Mesendoderm (in vitro differentiated cells): ENCODE measurements around the gene IKZF5.

Source experiments
- DNase-seq: peaks from one replicate; pipeline ENCODE4 v3.0.0; 2013
- H2AK5ac ChIP-seq: 2 replicates; pipeline ENCODE4 v1.6.1; 2013; ENCODE audit warnings: low read length, inconsistent platforms
- H2BK120ac ChIP-seq: 2 replicates; pipeline ENCODE4 v1.6.1; 2013; ENCODE audit warnings: low read depth, mild to moderate bottlenecking, low read length, moderate library complexity, mixed read lengths
- H2BK15ac ChIP-seq: replicated peaks from 2 replicates; pipeline ENCODE4 v1.6.1; 2013; ENCODE audit warnings: low read depth, mild to moderate bottlenecking, moderate library complexity
- H2BK5ac ChIP-seq: 2 replicates; pipeline ENCODE4 v1.6.1; 2013; ENCODE audit warnings: low read length, inconsistent platforms
- H3K18ac ChIP-seq: 2 replicates; pipeline ENCODE4 v1.6.1; 2013; ENCODE audit warnings: mild to moderate bottlenecking, low read length, mixed read lengths
- H3K23ac ChIP-seq: one replicate; pipeline ENCODE4 v1.6.1; 2013; ENCODE audit warnings: low read length
- H3K27ac ChIP-seq: 2 replicates; pipeline ENCODE4 v1.5.1; 2013; ENCODE audit warnings: low read depth, mild to moderate bottlenecking, inconsistent platforms, low read length, moderate library complexity
- H3K27me3 ChIP-seq: 2 replicates; pipeline ENCODE4 v1.6.1; 2013; ENCODE audit warnings: low read length, control low read depth, mild to moderate bottlenecking, inconsistent platforms; ENCODE audit not compliant: insufficient read depth, poor library complexity
- H3K36me3 ChIP-seq: 2 replicates; pipeline ENCODE4 v1.6.1; 2013; ENCODE audit warnings: low read length, inconsistent platforms; ENCODE audit not compliant: control insufficient read depth, insufficient read depth
- H3K4ac ChIP-seq: one replicate; pipeline ENCODE4 v1.6.1; 2013; ENCODE audit warnings: low read depth, mild to moderate bottlenecking, low read length, moderate library complexity
- H3K4me1 ChIP-seq: 2 replicates; pipeline ENCODE4 v1.6.1; 2013; ENCODE audit warnings: low read depth, low read length, inconsistent platforms; ENCODE audit not compliant: control insufficient read depth
- H3K4me2 ChIP-seq: 2 replicates; pipeline ENCODE4 v1.6.1; 2013; ENCODE audit warnings: low read length
- H3K4me3 ChIP-seq: 2 replicates; pipeline ENCODE4 v1.5.1; 2013; ENCODE audit warnings: mild to moderate bottlenecking, low read length
- H3K56ac ChIP-seq: one replicate; pipeline ENCODE4 v1.6.1; 2013; ENCODE audit warnings: low read length
- H3K79me1 ChIP-seq: 2 replicates; pipeline ENCODE4 v1.6.1; 2013; ENCODE audit warnings: low read length, inconsistent platforms
- H3K79me2 ChIP-seq: 2 replicates; pipeline ENCODE4 v1.6.1; 2013; ENCODE audit warnings: mild to moderate bottlenecking, low read length; ENCODE audit not compliant: control insufficient read depth, insufficient read depth
- H3K9ac ChIP-seq: 2 replicates; pipeline ENCODE4 v1.6.1; 2013; ENCODE audit warnings: low read length, inconsistent platforms
- H4K5ac ChIP-seq: one replicate; pipeline ENCODE4 v1.6.1; 2013; ENCODE audit warnings: low read length
- H4K8ac ChIP-seq: one replicate; pipeline ENCODE4 v1.6.1; 2013; ENCODE audit warnings: low read depth, mild to moderate bottlenecking, control low read depth, low read length, moderate library complexity
- WGBS: extraction: QIAGEN DNeasy Blood & Tissue Kit; methylation state at CpG from one replicate; pipeline ENCODE4 v1.1.7; 2013; ENCODE audit warnings: low lambda C conversion rate, missing lambda C conversion rate; ENCODE audit not compliant: insufficient coverage; ENCODE audit errors: extremely low coverage; 5-methylcytosine and 5-hydroxymethylcytosine counted together

Gene IKZF5

GRCh38 chr10:123042708-123043408 is 34.3 kb upstream of the IKZF5 start:
- no peaks in the 10 kb centered on the region for H3K36me3 ChIP-seq

GRCh38 chr10:123039632-123039930 is 31.0 kb upstream of the IKZF5 start:
- no peaks in the 10 kb centered on the region for H3K79me2 ChIP-seq
- H3K23ac ChIP-seq, result no peak overlapping the region
- peaks cover 2% of the 10 kb centered on the region for H3K4me1 ChIP-seq
- H3K27ac ChIP-seq, result no peak overlapping the region
- H4K8ac ChIP-seq, result no peak overlapping the region
- no peak overlapping the region for H2BK15ac ChIP-seq
- no peak overlapping the region for H2BK5ac ChIP-seq
- H3K4me3 ChIP-seq, result no peak overlapping the region
- H3K4me2 ChIP-seq, result no peak overlapping the region
- H4K5ac ChIP-seq, result no peak overlapping the region
- H3K4ac ChIP-seq, result no peak overlapping the region
- no peak overlapping the region for H2AK5ac ChIP-seq
- no peak overlapping the region for H2BK120ac ChIP-seq
- H3K9ac ChIP-seq, result no peak overlapping the region
- H3K56ac ChIP-seq, result no peak overlapping the region
- no peaks in the 10 kb centered on the region for H3K79me1 ChIP-seq
- DNase-seq, result no peak
- H3K36me3 ChIP-seq, result no peaks in the 10 kb centered on the region
- H3K27me3 ChIP-seq, result no peaks in the 10 kb centered on the region
- no peak overlapping the region for H3K18ac ChIP-seq

More at GRCh38 chr10:123042708-123043408, 34.3 kb upstream of the IKZF5 start:
- Histone ChIP-seq H3K9ac (no peak overlapping the region), H2AK5ac (no peak overlapping the region), H2BK15ac (no peak overlapping the region), H4K8ac (no peak overlapping the region), H3K4me2 (no peak overlapping the region), H3K27me3 (no peaks in the 10 kb centered on the region), H3K4ac (no peak overlapping the region), H3K18ac (no peak overlapping the region), H3K79me1 (no peaks in the 10 kb centered on the region), H3K79me2 (no peaks in the 10 kb centered on the region), H2BK5ac (no peak overlapping the region), H3K56ac (no peak overlapping the region), H3K27ac (no peak overlapping the region), H3K23ac (no peak overlapping the region), H3K4me3 (no peak overlapping the region), H4K5ac (no peak overlapping the region), H3K4me1 (peaks cover 2% of the 10 kb centered on the region), H2BK120ac (no peak overlapping the region)
- DNase-seq, result no peak
- WGBS, result no CpG with 5 or more reads among the region's 12 CpGs

GRCh38 chr10:123038782-123039631 is 30.4 kb upstream of the IKZF5 start:
- no peaks in the 10 kb centered on the region for H3K79me2 ChIP-seq
- DNase-seq, result no peak
- no peak overlapping the region for H3K56ac ChIP-seq
- H3K4me3 ChIP-seq, result no peak overlapping the region
- no peak overlapping the region for H3K9ac ChIP-seq
- peaks cover 2% of the 10 kb centered on the region for H3K4me1 ChIP-seq
- no peak overlapping the region for H3K4ac ChIP-seq
- H3K23ac ChIP-seq, result no peak overlapping the region
- no peak overlapping the region for H3K4me2 ChIP-seq
- no peak overlapping the region for H2AK5ac ChIP-seq
- no peak overlapping the region for H4K5ac ChIP-seq
- no peak overlapping the region for H2BK5ac ChIP-seq
- no peak overlapping the region for H3K18ac ChIP-seq
- H3K79me1 ChIP-seq, result no peaks in the 10 kb centered on the region
- no peak overlapping the region for H4K8ac ChIP-seq
- H3K36me3 ChIP-seq, result no peaks in the 10 kb centered on the region
- no CpG with 5 or more reads among the region's 18 CpGs for WGBS
- H2BK120ac ChIP-seq, result no peak overlapping the region
- H3K27ac ChIP-seq, result no peak overlapping the region
- H3K27me3 ChIP-seq, result no peaks in the 10 kb centered on the region
- H2BK15ac ChIP-seq, result no peak overlapping the region

GRCh38 chr10:123035467-123036086 is 27.0 kb upstream of the IKZF5 start:
- no peak overlapping the region for H4K5ac ChIP-seq
- H3K36me3 ChIP-seq, result no peaks in the 10 kb centered on the region
- no CpG with 5 or more reads among the region's 8 CpGs for WGBS
- no peak for DNase-seq
- no peak overlapping the region for H3K23ac ChIP-seq
- no peaks in the 10 kb centered on the region for H3K79me2 ChIP-seq
- no peaks in the 10 kb centered on the region for H3K27me3 ChIP-seq
- no peak overlapping the region for H3K4me3 ChIP-seq
- H3K4me2 ChIP-seq, result no peak overlapping the region
- no peak overlapping the region for H2AK5ac ChIP-seq
- H3K79me1 ChIP-seq, result no peaks in the 10 kb centered on the region
- H3K56ac ChIP-seq, result no peak overlapping the region
- H4K8ac ChIP-seq, result no peak overlapping the region
- H3K9ac ChIP-seq, result no peak overlapping the region
- peaks cover 2% of the 10 kb centered on the region for H3K4me1 ChIP-seq
- no peak overlapping the region for H2BK120ac ChIP-seq
- H2BK15ac ChIP-seq, result no peak overlapping the region
- no peak overlapping the region for H3K4ac ChIP-seq
- H2BK5ac ChIP-seq, result no peak overlapping the region
- H3K27ac ChIP-seq, result no peak overlapping the region
- H3K18ac ChIP-seq, result no peak overlapping the region

- Histone ChIP-seq H2BK15ac (no peak overlapping the region), H3K56ac (no peak overlapping the region), H3K27ac (no peak overlapping the region), H3K4ac (no peak overlapping the region), H3K18ac (no peak overlapping the region), H2BK120ac (no peak overlapping the region), H3K4me2 (no peak overlapping the region), H4K8ac (no peak overlapping the region), H3K27me3 (no peaks in the 10 kb centered on the region), H3K4me1 (peaks cover 2% of the 10 kb centered on the region), H4K5ac (no peak overlapping the region), H3K36me3 (no peaks in the 10 kb centered on the region), H3K4me3 (no peak overlapping the region), H3K9ac (no peak overlapping the region), H3K79me1 (no peaks in the 10 kb centered on the region), H2AK5ac (no peak overlapping the region), H3K23ac (no peak overlapping the region), H2BK5ac (no peak overlapping the region), H3K79me2 (no peaks in the 10 kb centered on the region)
- DNase-seq, result no peak
These were observed 25.7 kb upstream of the IKZF5 start for GRCh38 chr10:123034332-123034731.
